ENCODE results near the gene STOML1.

DNA sequence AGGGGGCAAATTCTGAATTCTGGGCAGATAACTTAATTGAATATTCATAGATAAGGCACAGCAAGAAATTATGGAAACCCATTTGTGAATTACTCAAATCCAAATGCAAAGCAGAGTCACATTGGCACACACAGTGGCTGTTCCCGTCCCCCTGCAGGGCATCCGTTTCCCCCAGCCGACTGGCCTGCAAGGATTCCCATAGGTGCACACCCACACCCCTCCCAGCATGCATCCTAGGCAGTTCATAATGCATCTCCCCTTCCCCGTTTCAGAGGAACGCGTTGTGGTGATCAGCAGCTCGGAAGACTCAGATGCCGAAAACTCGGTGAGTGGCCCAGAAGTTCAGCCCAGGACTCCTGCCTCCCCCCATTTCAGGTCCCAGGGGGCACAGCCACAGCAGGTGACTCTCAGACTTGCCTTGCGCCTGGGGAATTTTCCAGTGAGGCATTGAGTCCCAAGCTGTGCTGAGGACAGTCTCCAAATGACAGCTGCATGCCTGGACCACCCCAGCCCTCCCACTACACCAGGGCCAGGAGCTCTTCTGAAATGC is 42.2 kb upstream of the STOML1 start:
- TF ChIP-seq, protein P1, sequence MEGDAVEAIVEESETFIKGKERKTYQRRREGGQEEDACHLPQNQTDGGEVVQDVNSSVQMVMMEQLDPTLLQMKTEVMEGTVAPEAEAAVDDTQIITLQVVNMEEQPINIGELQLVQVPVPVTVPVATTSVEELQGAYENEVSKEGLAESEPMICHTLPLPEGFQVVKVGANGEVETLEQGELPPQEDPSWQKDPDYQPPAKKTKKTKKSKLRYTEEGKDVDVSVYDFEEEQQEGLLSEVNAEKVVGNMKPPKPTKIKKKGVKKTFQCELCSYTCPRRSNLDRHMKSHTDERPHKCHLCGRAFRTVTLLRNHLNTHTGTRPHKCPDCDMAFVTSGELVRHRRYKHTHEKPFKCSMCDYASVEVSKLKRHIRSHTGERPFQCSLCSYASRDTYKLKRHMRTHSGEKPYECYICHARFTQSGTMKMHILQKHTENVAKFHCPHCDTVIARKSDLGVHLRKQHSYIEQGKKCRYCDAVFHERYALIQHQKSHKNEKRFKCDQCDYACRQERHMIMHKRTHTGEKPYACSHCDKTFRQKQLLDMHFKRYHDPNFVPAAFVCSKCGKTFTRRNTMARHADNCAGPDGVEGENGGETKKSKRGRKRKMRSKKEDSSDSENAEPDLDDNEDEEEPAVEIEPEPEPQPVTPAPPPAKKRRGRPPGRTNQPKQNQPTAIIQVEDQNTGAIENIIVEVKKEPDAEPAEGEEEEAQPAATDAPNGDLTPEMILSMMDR (IDR thresholded peaks at IDR 0.05; ENCODE audit: low read length), result no peak
- TF ChIP-seq EZH2phosphoT487 (IDR thresholded peaks at IDR 0.05; ENCODE audit: low read length) (no peak), EZH2 (optimal IDR thresholded peaks at IDR 0.05; ENCODE audit: low read depth, low read length) (no peak)

Data from MM.1S (cell line).